Natural killer cell (primary cell): ENCODE results near the gene ANGEL2. TPM values are rescaled to one million over a fixed set of nuclear protein-coding genes. Genes with fewer than 3 reads are reported as not detected.
"Not testable (repeated sequence)": the region's sequence is repeated elsewhere in the genome, so short reads cannot be mapped to it uniquely, and the experiment has no call there.

Experiments
- ATAC-seq, 3 donors: fragments of 150-1000 bp in 2 of 3; fragments of 200-7000 bp in 1 of 3; cut with Tn5 transposase; 1 replicate in 1 of 3; 2 replicates in 2 of 3; pipeline ENCODE4 v1.10.0; 2021; ENCODE audit warnings: mild to moderate bottlenecking in 2 of 3, moderate library complexity in 2 of 3
- DNase-seq, 2 donors: peaks; one replicate each; pipeline versions ENCODE4 v3.0.0 to v3.0.0-alpha.2; 2013 to 2021; ENCODE audit warnings: mixed read lengths in 1 of 2
- H3K27ac ChIP-seq: one replicate; pipeline ENCODE4 v1.5.1; 2013; ENCODE audit warnings: mild to moderate bottlenecking, low read length
- H3K27me3 ChIP-seq: one replicate; pipeline ENCODE4 v1.6.1; 2013; ENCODE audit warnings: low read length; ENCODE audit not compliant: control insufficient read depth, insufficient read depth
- H3K36me3 ChIP-seq: one replicate; pipeline ENCODE4 v1.6.1; 2013; ENCODE audit warnings: low read length; ENCODE audit not compliant: control insufficient read depth, insufficient read depth
- H3K4me1 ChIP-seq: one replicate; pipeline ENCODE4 v1.6.1; 2013; ENCODE audit warnings: low read length; ENCODE audit not compliant: control insufficient read depth, insufficient read depth
- H3K4me3 ChIP-seq: one replicate; pipeline ENCODE4 v1.5.1; 2013; ENCODE audit warnings: low read length
- H3K9me3 ChIP-seq: one replicate; pipeline ENCODE4 v1.6.1; 2013; ENCODE audit warnings: low read length; ENCODE audit not compliant: control insufficient read depth, insufficient read depth
- H3K27ac Mint-ChIP-seq, 2 donors: one replicate each; pipeline ENCODE4 v1.8.0; 2022; ENCODE audit warnings: mild to moderate bottlenecking in 2 of 2, mixed read lengths in 2 of 2, moderate library complexity in 1 of 2
- H3K27me3 Mint-ChIP-seq, 2 donors: one replicate each; pipeline ENCODE4 v1.8.0; 2022; ENCODE audit warnings: low read depth in 2 of 2, mixed read lengths in 2 of 2
- H3K36me3 Mint-ChIP-seq: one replicate; pipeline ENCODE4 v1.8.0; 2022; ENCODE audit warnings: mixed read lengths
- H3K4me1 Mint-ChIP-seq, 2 donors: one replicate each; pipeline ENCODE4 v1.8.0; 2022; ENCODE audit warnings: mixed read lengths in 2 of 2
- H3K4me3 Mint-ChIP-seq: one replicate; pipeline ENCODE4 v1.8.0; 2022; ENCODE audit warnings: mild to moderate bottlenecking, moderate library complexity, mixed read lengths
- H3K9me3 Mint-ChIP-seq, 2 donors: one replicate each; pipeline ENCODE4 v1.8.0; 2022; ENCODE audit warnings: mixed read lengths in 2 of 2
- WGBS: methylation state at CpG from one replicate; pipeline ENCODE4 v1.1.7; 2013; ENCODE audit warnings: missing lambda C conversion rate; ENCODE audit not compliant: insufficient coverage; 5-methylcytosine and 5-hydroxymethylcytosine counted together
- intact Hi-C: fragments of 100-400 bp; cut with micrococcal nuclease; formaldehyde crosslinking; loops from one replicate; pipeline ENCODE4 v1.14.2; 2022
- total RNA-seq, 4 donors: library from RNA; stranded (reverse); fragments of 120-200 nt in 1 of 4; gene quantifications; one replicate each; pipeline versions ENCODE4 v1.2.3 to v1.2.4, GENCODE V29; 2013 to 2022
- TF ChIP-seq, protein P1 (sequence below): fragments of 200-600 bp; IDR thresholded peaks from one replicate; pipeline ENCODE4 v1.8.0; 2022; ENCODE audit warnings: antibody characterized with exemption

Gene ANGEL2
- total RNA-seq, 3 donors from 2014 or later (not counting 1 experiment from before 2014, with no cell fraction given): 68.1 to 75.3 (median 72.1) TPM

DNA sequence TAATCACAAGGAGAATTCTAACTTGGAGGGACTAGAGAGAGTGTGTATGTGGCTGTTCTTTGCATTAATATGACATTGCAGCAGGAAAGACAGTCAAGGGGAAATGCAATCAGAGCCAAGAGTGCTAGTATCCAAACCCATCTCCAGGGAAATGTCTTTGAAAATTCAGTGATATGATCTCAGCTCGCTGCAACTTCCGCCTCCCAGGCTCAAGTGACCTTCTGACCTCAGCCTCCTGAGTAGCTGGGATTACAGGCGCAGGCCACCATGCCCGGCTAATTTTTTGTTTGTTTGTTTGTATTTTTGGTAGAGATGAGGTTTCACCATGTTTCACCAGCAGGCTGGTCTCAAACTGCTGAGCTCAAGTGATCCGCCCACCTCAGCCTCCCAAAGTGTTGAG is 49.1 kb downstream of the ANGEL2 start:
- Histone ChIP-seq H3K4me1 (no peaks in the 10 kb centered on the region), H3K27me3 (no peaks in the 10 kb centered on the region), H3K9me3 (no peaks in the 10 kb centered on the region), H3K4me3 (no peak overlapping the region), H3K36me3 (no peaks in the 10 kb centered on the region), H3K27ac (no peak overlapping the region)
- H3K4me1 Mint-ChIP-seq: no peaks in the 10 kb centered on the region
- no peak for ATAC-seq
- TF ChIP-seq, protein P1, sequence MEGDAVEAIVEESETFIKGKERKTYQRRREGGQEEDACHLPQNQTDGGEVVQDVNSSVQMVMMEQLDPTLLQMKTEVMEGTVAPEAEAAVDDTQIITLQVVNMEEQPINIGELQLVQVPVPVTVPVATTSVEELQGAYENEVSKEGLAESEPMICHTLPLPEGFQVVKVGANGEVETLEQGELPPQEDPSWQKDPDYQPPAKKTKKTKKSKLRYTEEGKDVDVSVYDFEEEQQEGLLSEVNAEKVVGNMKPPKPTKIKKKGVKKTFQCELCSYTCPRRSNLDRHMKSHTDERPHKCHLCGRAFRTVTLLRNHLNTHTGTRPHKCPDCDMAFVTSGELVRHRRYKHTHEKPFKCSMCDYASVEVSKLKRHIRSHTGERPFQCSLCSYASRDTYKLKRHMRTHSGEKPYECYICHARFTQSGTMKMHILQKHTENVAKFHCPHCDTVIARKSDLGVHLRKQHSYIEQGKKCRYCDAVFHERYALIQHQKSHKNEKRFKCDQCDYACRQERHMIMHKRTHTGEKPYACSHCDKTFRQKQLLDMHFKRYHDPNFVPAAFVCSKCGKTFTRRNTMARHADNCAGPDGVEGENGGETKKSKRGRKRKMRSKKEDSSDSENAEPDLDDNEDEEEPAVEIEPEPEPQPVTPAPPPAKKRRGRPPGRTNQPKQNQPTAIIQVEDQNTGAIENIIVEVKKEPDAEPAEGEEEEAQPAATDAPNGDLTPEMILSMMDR: no peak
- H3K27me3 Mint-ChIP-seq: peaks cover 22 to 36% of the 10 kb centered on the region in 2 donors
- H3K36me3 Mint-ChIP-seq: no peaks in the 10 kb centered on the region
- WGBS: 88% methylated on average over 5 of the region's 5 CpGs
- intact Hi-C loops: no loop called here
- no peak for DNase-seq
- no peak overlapping the region for H3K27ac Mint-ChIP-seq
- H3K9me3 Mint-ChIP-seq: no peaks in the 10 kb centered on the region
- H3K4me3 Mint-ChIP-seq: no peak overlapping the region

DNA sequence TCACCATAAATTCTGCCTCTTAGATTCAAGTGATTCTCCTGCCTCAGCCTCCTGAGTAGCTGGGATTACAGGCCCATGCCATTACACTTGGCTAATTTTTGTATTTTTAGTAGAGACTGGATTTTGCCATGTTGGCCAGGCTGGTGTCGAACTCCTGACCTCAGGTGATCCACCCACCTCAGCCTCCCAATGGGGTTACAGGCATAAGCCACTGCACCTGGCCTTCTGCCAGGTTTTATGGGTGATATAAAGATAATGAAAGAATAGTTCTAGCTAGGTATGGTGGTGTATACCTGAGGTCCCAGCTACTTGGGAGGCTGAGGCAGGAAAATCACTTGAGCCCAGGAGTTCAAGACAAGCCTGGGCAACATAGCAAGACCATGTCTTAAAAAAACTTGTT is 50.7 kb downstream of the ANGEL2 start:
- H3K27ac ChIP-seq, H3K36me3 Mint-ChIP-seq, DNase-seq, H3K9me3 ChIP-seq, H3K4me3 ChIP-seq, H3K9me3 Mint-ChIP-seq, intact Hi-C loops, H3K4me1 Mint-ChIP-seq, H3K27ac Mint-ChIP-seq, H3K36me3 ChIP-seq, H3K27me3 ChIP-seq, ATAC-seq, H3K4me3 Mint-ChIP-seq, H3K4me1 ChIP-seq: not testable (repeated sequence)
- WGBS: 100% methylated on average over 1 of the region's 1 CpG
- H3K27me3 Mint-ChIP-seq: peaks cover 25 to 33% of the 10 kb centered on the region in 2 donors

DNA sequence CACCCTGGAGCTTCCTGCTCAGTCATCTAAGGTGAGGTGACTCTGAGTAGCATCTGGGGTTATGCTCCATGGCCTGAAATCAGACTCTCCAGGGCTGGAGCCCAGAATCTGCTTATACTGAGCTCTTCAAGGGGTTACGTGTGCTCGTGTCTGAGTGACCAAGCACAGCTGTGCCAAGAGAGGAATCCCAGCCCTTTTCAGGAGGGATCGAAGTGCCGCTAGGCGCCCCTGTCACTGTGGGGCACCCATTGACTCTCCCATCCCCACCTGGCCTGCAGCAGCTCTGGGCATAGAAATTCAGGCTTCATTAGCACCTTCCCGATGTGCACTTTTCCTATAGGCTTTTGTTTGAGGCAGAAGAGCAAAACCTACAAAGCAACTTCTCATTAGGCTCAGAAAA is 51.6 kb downstream of the ANGEL2 start:
- Mint-ChIP-seq H3K27ac (no peak overlapping the region), H3K9me3 (no peaks in the 10 kb centered on the region), H3K36me3 (no peaks in the 10 kb centered on the region), H3K4me3 (no peak overlapping the region), H3K27me3 (peaks cover 26 to 28% of the 10 kb centered on the region in 2 donors), H3K4me1 (no peaks in the 10 kb centered on the region)
- no peaks in the 10 kb centered on the region for H3K4me1 ChIP-seq
- intact Hi-C loops: no loop called here
- WGBS: 92% methylated on average over 6 of the region's 6 CpGs
- H3K4me3 ChIP-seq: no peak overlapping the region
- H3K9me3 ChIP-seq: no peaks in the 10 kb centered on the region
- DNase-seq (no peak), ATAC-seq (no peak)
- no peaks in the 10 kb centered on the region for H3K36me3 ChIP-seq
- no peak overlapping the region for H3K27ac ChIP-seq
- no peaks in the 10 kb centered on the region for H3K27me3 ChIP-seq
- TF ChIP-seq, protein P1: no peak

DNA sequence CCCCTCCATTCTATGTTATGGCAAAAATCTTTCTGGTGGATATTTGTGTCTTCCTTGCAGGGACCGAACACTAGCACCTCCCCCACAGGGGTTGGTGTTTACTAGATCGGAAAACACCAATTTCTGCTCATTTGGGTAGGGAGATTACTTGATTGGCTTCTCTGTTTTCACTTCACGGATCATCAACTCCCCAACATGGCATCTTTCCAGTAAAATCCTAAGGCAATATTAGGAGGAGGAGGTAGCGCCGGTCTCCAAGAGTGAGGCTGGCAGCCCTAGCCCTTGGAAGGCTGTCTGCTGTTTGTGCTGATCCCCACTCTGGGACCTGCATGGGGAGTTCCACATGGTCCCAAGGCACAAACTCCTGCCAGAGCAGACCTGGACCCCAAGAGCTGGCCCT is 53.2 kb downstream of the ANGEL2 start:
- Histone ChIP-seq H3K4me1 (no peaks in the 10 kb centered on the region), H3K4me3 (no peak overlapping the region), H3K27ac (no peak overlapping the region), H3K9me3 (no peaks in the 10 kb centered on the region), H3K36me3 (no peaks in the 10 kb centered on the region), H3K27me3 (no peaks in the 10 kb centered on the region)
- Mint-ChIP-seq H3K9me3 (no peaks in the 10 kb centered on the region), H3K27ac (no peak overlapping the region), H3K36me3 (no peaks in the 10 kb centered on the region), H3K4me3 (no peak overlapping the region), H3K4me1 (no peaks in the 10 kb centered on the region), H3K27me3 (peaks cover 19 to 20% of the 10 kb centered on the region in 2 donors)
- no peak for DNase-seq
- ATAC-seq: no peak
- TF ChIP-seq, protein P1: no peak
- intact Hi-C loops: no loop called here
- 92% methylated on average over 2 of the region's 5 CpGs for WGBS
